Naive thymus-derived CD4-positive, alpha-beta T cell (primary cell): ENCODE results near the gene KRTAP4-5. TPM values are rescaled to one million over a fixed set of nuclear protein-coding genes. Genes with fewer than 3 reads are reported as not detected.
A peak's percentile ranks its signal among the peaks of the same experiment; 100 is the strongest.
"Not testable (repeated sequence)": the region's sequence is repeated elsewhere in the genome, so short reads cannot be mapped to it uniquely, and the experiment has no call there.

Experiments
- ATAC-seq: fragments of 150-1000 bp; cut with Tn5 transposase; 2 replicates; pipeline ENCODE4 v1.10.0; 2021; ENCODE audit warnings: mild to moderate bottlenecking, moderate library complexity
- CTCF ChIA-PET: fragments of 350-600 bp; sonication (Branson Sonifier 250); formaldehyde crosslinking; loops from one replicate; lab custom pipeline; 2021; ENCODE audit warnings: antibody characterized with exemption; lab: Charles Lee
- POLR2A ChIA-PET: fragments of 350-600 bp; sonication (Branson Sonifier 250); formaldehyde crosslinking; loops from one replicate; lab custom pipeline; 2021; ENCODE audit warnings: antibody characterized with exemption, inconsistent platforms; lab: Charles Lee
- DNase-seq, 9 donors: peaks; one replicate each; pipeline versions ENCODE4 v3.0.0 to v3.0.0-alpha.2; 2020 to 2022; ENCODE audit warnings: mixed read lengths in 1 of 9
- H3K27ac ChIP-seq: one replicate; pipeline ENCODE4 v1.7.0; 2013; ENCODE audit warnings: mild to moderate bottlenecking, low read depth, low read length, moderate library complexity
- H3K27me3 ChIP-seq, 2 donors: one replicate each; pipeline ENCODE4 v1.7.0; 2013; ENCODE audit warnings: low read length in 2 of 2, mild to moderate bottlenecking in 2 of 2, moderate library complexity in 2 of 2; ENCODE audit not compliant: control insufficient read depth in 2 of 2, insufficient read depth in 2 of 2
- H3K36me3 ChIP-seq, 3 experiments: 1 replicate in 2 of 3; 2 replicates in 1 of 3; pipeline ENCODE4 v1.7.0; 2013; ENCODE audit warnings: low read length in 3 of 3, mild to moderate bottlenecking in 3 of 3, moderate library complexity in 1 of 3; ENCODE audit not compliant: insufficient read depth in 3 of 3, control insufficient read depth in 2 of 3
- H3K4me1 ChIP-seq, 2 donors: one replicate each; pipeline ENCODE4 v1.7.0; 2013; ENCODE audit warnings: low read length in 2 of 2, mild to moderate bottlenecking in 2 of 2, moderate library complexity in 1 of 2; ENCODE audit not compliant: control insufficient read depth in 2 of 2, insufficient read depth in 2 of 2
- H3K4me3 ChIP-seq: 2 replicates; pipeline ENCODE4 v1.7.0; 2013; ENCODE audit warnings: mild to moderate bottlenecking, low read length
- H3K9me3 ChIP-seq, 3 experiments: 1 replicate in 2 of 3; 2 replicates in 1 of 3; pipeline ENCODE4 v1.7.0; 2013; ENCODE audit warnings: low read length in 3 of 3; ENCODE audit not compliant: control insufficient read depth in 2 of 3
- H3K27ac Mint-ChIP-seq, 9 donors: one replicate each; pipeline ENCODE4 v1.8.0; 2020 to 2022; ENCODE audit warnings: mixed read lengths in 9 of 9, mild to moderate bottlenecking in 8 of 9, moderate library complexity in 5 of 9, inconsistent platforms in 2 of 9
- H3K27me3 Mint-ChIP-seq, 5 donors: one replicate each; pipeline ENCODE4 v1.8.0; 2021 to 2022; ENCODE audit warnings: mixed read lengths in 5 of 5, mild to moderate bottlenecking in 1 of 5
- H3K36me3 Mint-ChIP-seq, 5 donors: one replicate each; pipeline ENCODE4 v1.8.0; 2020 to 2022; ENCODE audit warnings: mixed read lengths in 5 of 5, mild to moderate bottlenecking in 3 of 5, inconsistent platforms in 1 of 5
- H3K4me1 Mint-ChIP-seq, 7 donors: one replicate each; pipeline ENCODE4 v1.8.0; 2020 to 2022; ENCODE audit warnings: mixed read lengths in 7 of 7, mild to moderate bottlenecking in 3 of 7, inconsistent platforms in 1 of 7
- H3K4me3 Mint-ChIP-seq, 10 donors: one replicate each; pipeline ENCODE4 v1.8.0; 2020 to 2022; ENCODE audit warnings: mild to moderate bottlenecking in 10 of 10, mixed read lengths in 10 of 10, moderate library complexity in 6 of 10, inconsistent platforms in 2 of 10
- H3K9me3 Mint-ChIP-seq, 11 donors: one replicate each; pipeline ENCODE4 v1.8.0; 2020 to 2022; ENCODE audit warnings: mixed read lengths in 11 of 11, mild to moderate bottlenecking in 4 of 11, inconsistent platforms in 1 of 11, moderate library complexity in 1 of 11
- intact Hi-C, 2 donors: fragments of 100-400 bp; cut with micrococcal nuclease; formaldehyde crosslinking; loops; one replicate each; pipeline ENCODE4 v1.15.1; 2023
- polyA plus RNA-seq, 2 donors: library from polyadenylated mRNA; unstranded; fragments of 300-500 nt; fragmentation: Illumina TruSeq; gene quantifications; one replicate each; pipeline ENCODE4 v1.2.3, GENCODE V29; 2021
- total RNA-seq, 6 experiments: library from RNA in 5 of 6; stranded (reverse) in 5 of 6; gene quantifications; 1 replicate in 5 of 6; 2 replicates in 1 of 6; pipeline ENCODE4 v1.2.3 and lab custom pipeline; 2021 to 2026

The KRTAP4-5 gene
- total and polyA plus RNA-seq, 7 experiments from 2014 or later: not detected

GRCh38 chr17:41099682-41100480, 49.7 kb downstream of the KRTAP4-5 start:
- POLR2A ChIA-PET, H3K27me3 ChIP-seq, H3K36me3 ChIP-seq, H3K4me1 ChIP-seq, CTCF ChIA-PET, H3K9me3 Mint-ChIP-seq, H3K4me3 ChIP-seq, H3K36me3 Mint-ChIP-seq, H3K9me3 ChIP-seq, H3K27ac ChIP-seq: not testable (repeated sequence)
- peak overlapping the region in 2 of 9 donors; percentile 23 to 70 for H3K27ac Mint-ChIP-seq
- intact Hi-C loops: loop anchor here in 1 of 2 donors (1.0 kb wide), 2 partner anchors 222 to 449 kb away; no protein-coding TSS in a partner anchor
- ATAC-seq (peak; percentile 44), DNase-seq (peak in 1 of 9 donors; percentile 7)
- peaks cover 0 to 31% (median 15%) of the 10 kb centered on the region in 7 donors for H3K4me1 Mint-ChIP-seq
- H3K27me3 Mint-ChIP-seq: peaks cover 9 to 15% (median 11%) of the 10 kb centered on the region in 5 donors
- peak overlapping the region in 5 of 10 donors; percentile 2 to 56 (median 39) for H3K4me3 Mint-ChIP-seq

Other genes with a start within 250 kb of the KRTAP4-5 start
Only the 30 nearest of the 40 such genes appear.
- not detected for gene KRTAP3-2, start 149.9 kb downstream of the KRTAP4-5 start, total RNA-seq
- not detected for gene KRTAP3-2, start 149.9 kb downstream of the KRTAP4-5 start, polyA plus RNA-seq
- not detected for gene KRTAP3-1, start 140.7 kb downstream of the KRTAP4-5 start, total RNA-seq
- not detected for gene KRTAP3-1, start 140.7 kb downstream of the KRTAP4-5 start, polyA plus RNA-seq
- gene KRTAP1-5, start 122.6 kb downstream of the KRTAP4-5 start, total RNA-seq: not detected
- gene KRTAP1-5, start 122.6 kb downstream of the KRTAP4-5 start, polyA plus RNA-seq: not detected
- gene KRTAP1-4, start 119.6 kb downstream of the KRTAP4-5 start, total RNA-seq: not detected
- not detected for gene KRTAP1-4, start 119.6 kb downstream of the KRTAP4-5 start, polyA plus RNA-seq
- gene KRTAP1-3, start 115.0 kb downstream of the KRTAP4-5 start, total RNA-seq: not detected
- gene KRTAP1-3, start 115.0 kb downstream of the KRTAP4-5 start, polyA plus RNA-seq: not detected
- gene KRTAP1-1, start 108.4 kb downstream of the KRTAP4-5 start, total RNA-seq: not detected
- not detected for gene KRTAP1-1, start 108.4 kb downstream of the KRTAP4-5 start, polyA plus RNA-seq
- not detected for gene KRTAP2-1, start 102.5 kb downstream of the KRTAP4-5 start, total RNA-seq
- not detected for gene KRTAP2-1, start 102.5 kb downstream of the KRTAP4-5 start, polyA plus RNA-seq
- not detected for gene KRTAP2-2, start 94.6 kb downstream of the KRTAP4-5 start, total RNA-seq
- gene KRTAP2-2, start 94.6 kb downstream of the KRTAP4-5 start, polyA plus RNA-seq: not detected
- gene KRTAP2-3, start 89.7 kb downstream of the KRTAP4-5 start, total RNA-seq: not detected
- gene KRTAP2-3, start 89.7 kb downstream of the KRTAP4-5 start, polyA plus RNA-seq: not detected
- gene KRTAP2-4, start 83.9 kb downstream of the KRTAP4-5 start, total RNA-seq: not detected
- not detected for gene KRTAP2-4, start 83.9 kb downstream of the KRTAP4-5 start, polyA plus RNA-seq
- gene KRTAP4-7, start 65.7 kb downstream of the KRTAP4-5 start, total RNA-seq: not detected
- gene KRTAP4-7, start 65.7 kb downstream of the KRTAP4-5 start, polyA plus RNA-seq: not detected
- gene KRTAP4-8, start 51.7 kb downstream of the KRTAP4-5 start, total RNA-seq: not detected
- gene KRTAP4-8, start 51.7 kb downstream of the KRTAP4-5 start, polyA plus RNA-seq: not detected
- gene KRTAP4-16, start 47.6 kb downstream of the KRTAP4-5 start, total RNA-seq: not detected
- not detected for gene KRTAP4-16, start 47.6 kb downstream of the KRTAP4-5 start, polyA plus RNA-seq
- gene KRTAP4-9, start 44.4 kb downstream of the KRTAP4-5 start, total RNA-seq: not detected
- not detected for gene KRTAP4-9, start 44.4 kb downstream of the KRTAP4-5 start, polyA plus RNA-seq
- not detected for gene KRTAP4-11, start 31.5 kb downstream of the KRTAP4-5 start, total RNA-seq
- gene KRTAP4-11, start 31.5 kb downstream of the KRTAP4-5 start, polyA plus RNA-seq: not detected
- not detected for gene KRTAP4-12, start 25.6 kb downstream of the KRTAP4-5 start, total RNA-seq
- not detected for gene KRTAP4-12, start 25.6 kb downstream of the KRTAP4-5 start, polyA plus RNA-seq
- not detected for gene KRTAP4-6, start 9.3 kb downstream of the KRTAP4-5 start, total RNA-seq
- gene KRTAP4-6, start 9.3 kb downstream of the KRTAP4-5 start, polyA plus RNA-seq: not detected
- not detected for gene KRTAP4-4, start 10.9 kb upstream of the KRTAP4-5 start, total RNA-seq
- not detected for gene KRTAP4-4, start 10.9 kb upstream of the KRTAP4-5 start, polyA plus RNA-seq
- not detected for gene KRTAP4-3, start 18.4 kb upstream of the KRTAP4-5 start, total RNA-seq
- gene KRTAP4-3, start 18.4 kb upstream of the KRTAP4-5 start, polyA plus RNA-seq: not detected
- not detected for gene KRTAP4-2, start 28.4 kb upstream of the KRTAP4-5 start, total RNA-seq
- gene KRTAP4-2, start 28.4 kb upstream of the KRTAP4-5 start, polyA plus RNA-seq: not detected
- not detected for gene KRTAP4-1, start 35.1 kb upstream of the KRTAP4-5 start, total RNA-seq
- not detected for gene KRTAP4-1, start 35.1 kb upstream of the KRTAP4-5 start, polyA plus RNA-seq
- gene KRTAP9-1, start 40.1 kb upstream of the KRTAP4-5 start, total RNA-seq: not detected
- not detected for gene KRTAP9-1, start 40.1 kb upstream of the KRTAP4-5 start, polyA plus RNA-seq
- gene KRTAP9-2, start 76.8 kb upstream of the KRTAP4-5 start, total RNA-seq: not detected
- gene KRTAP9-2, start 76.8 kb upstream of the KRTAP4-5 start, polyA plus RNA-seq: not detected
- not detected for gene KRTAP9-3, start 82.6 kb upstream of the KRTAP4-5 start, total RNA-seq
- gene KRTAP9-3, start 82.6 kb upstream of the KRTAP4-5 start, polyA plus RNA-seq: not detected
- not detected for gene KRTAP9-8, start 88.2 kb upstream of the KRTAP4-5 start, total RNA-seq
- gene KRTAP9-8, start 88.2 kb upstream of the KRTAP4-5 start, polyA plus RNA-seq: not detected
- gene KRTAP9-4, start 99.9 kb upstream of the KRTAP4-5 start, total RNA-seq: not detected
- gene KRTAP9-4, start 99.9 kb upstream of the KRTAP4-5 start, polyA plus RNA-seq: not detected
- not detected for gene KRTAP9-9, start 105.6 kb upstream of the KRTAP4-5 start, total RNA-seq
- gene KRTAP9-9, start 105.6 kb upstream of the KRTAP4-5 start, polyA plus RNA-seq: not detected
- gene KRTAP9-6, start 115.6 kb upstream of the KRTAP4-5 start, total RNA-seq: not detected
- gene KRTAP9-6, start 115.6 kb upstream of the KRTAP4-5 start, polyA plus RNA-seq: not detected
- gene KRTAP9-7, start 125.9 kb upstream of the KRTAP4-5 start, total RNA-seq: not detected
- not detected for gene KRTAP9-7, start 125.9 kb upstream of the KRTAP4-5 start, polyA plus RNA-seq
- not detected for gene KRTAP29-1, start 153.0 kb upstream of the KRTAP4-5 start, total RNA-seq
- gene KRTAP29-1, start 153.0 kb upstream of the KRTAP4-5 start, polyA plus RNA-seq: under 1 TPM in 1 of 2 donors, not detected in 1; 0.30 TPM